K562 (cell line): Measurements from ENCODE around the gene RPF1.

Source experiments
- CTCF ChIP-seq, 3 experiments: IDR thresholded peaks in 2 of 3; conservative IDR thresholded peaks in 1 of 3; 2 replicates each; pipeline ENCODE4 v1.5.1; 2011 to 2012; ENCODE audit warnings: low read length in 3 of 3, mild to moderate bottlenecking in 3 of 3, control low read depth in 2 of 3, improper control_type of control experiment in 1 of 3, inconsistent platforms in 1 of 3, low read depth in 1 of 3, mixed read lengths in 1 of 3, moderate library complexity in 1 of 3; ENCODE audit not compliant: insufficient read depth in 2 of 3
- POLR2AphosphoS2 ChIP-seq: IDR thresholded peaks from 2 replicates; pipeline ENCODE4 v1.6.1; 2012; ENCODE audit warnings: low read length, improper control_type of control experiment
- ZBED1 ChIP-seq: IDR thresholded peaks from 2 replicates; pipeline ENCODE4 v1.6.1; 2014

GRCh38 chr1:84505493-84506001, 26.5 kb downstream of the RPF1 start:
- TF ChIP-seq CTCF (IDR thresholded peaks at IDR 0.05 in 2 of 3, conservative IDR thresholded peaks at IDR 0.05 in 1 of 3; ENCODE audit: insufficient read depth in 2 of 3, low read depth in 1 of 3, low read length in 3 of 3) (no peak), POLR2AphosphoS2 (no peak), ZBED1 (no peak)
